Myocyte (in vitro differentiated cells): ENCODE results near the gene SERPINE1. TPM values are rescaled to one million over a fixed set of nuclear protein-coding genes. Genes with fewer than 3 reads are reported as not detected.

Experiments used
- DNase-seq: peaks from one replicate; pipeline ENCODE4 v3.0.0-alpha.2; 2012; ENCODE audit warnings: low read depth
- total RNA-seq: library from RNA; depleted of rRNA; stranded (reverse); fragments of >200 nt; gene quantifications from 2 replicates; pipeline ENCODE4 v1.2.3, GENCODE V29; 2014

The SERPINE1 gene
- total RNA-seq, 1 donor from 2014 or later = 26.6 TPM

DNA sequence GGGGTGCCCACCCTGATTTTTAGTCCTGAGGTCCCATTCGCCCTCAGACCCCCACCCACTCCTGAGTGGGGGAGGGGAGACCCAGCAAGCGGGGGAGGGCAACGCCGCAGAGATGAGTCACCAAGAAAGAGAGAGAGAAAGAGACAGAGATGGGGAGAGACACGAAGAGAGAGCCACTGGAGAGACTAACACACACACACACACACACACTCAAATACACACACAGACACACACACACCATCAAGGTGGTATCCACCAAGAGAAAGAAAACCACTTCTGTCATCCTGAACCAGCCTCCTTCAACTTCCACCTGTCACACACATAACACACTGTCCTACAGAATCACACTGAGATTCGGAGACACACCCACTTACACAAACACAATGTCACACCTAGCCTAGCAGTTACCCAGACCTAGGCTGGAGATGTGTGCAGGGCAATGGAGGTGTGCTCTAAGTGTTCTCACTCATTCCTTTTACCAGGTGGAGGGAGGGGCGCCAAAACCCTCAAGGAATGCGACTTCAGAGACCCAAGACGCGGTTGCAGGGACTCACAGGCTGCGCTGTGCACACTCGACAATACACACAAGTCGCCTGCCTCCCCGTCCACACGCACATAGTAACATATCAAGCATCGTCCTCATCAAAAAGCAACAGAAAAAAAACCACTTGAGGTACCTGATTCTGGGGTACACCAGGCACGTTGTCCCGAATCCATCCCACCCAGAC lies 42.4 kb downstream of the SERPINE1 start:
- DNase-seq = no peak

DNA sequence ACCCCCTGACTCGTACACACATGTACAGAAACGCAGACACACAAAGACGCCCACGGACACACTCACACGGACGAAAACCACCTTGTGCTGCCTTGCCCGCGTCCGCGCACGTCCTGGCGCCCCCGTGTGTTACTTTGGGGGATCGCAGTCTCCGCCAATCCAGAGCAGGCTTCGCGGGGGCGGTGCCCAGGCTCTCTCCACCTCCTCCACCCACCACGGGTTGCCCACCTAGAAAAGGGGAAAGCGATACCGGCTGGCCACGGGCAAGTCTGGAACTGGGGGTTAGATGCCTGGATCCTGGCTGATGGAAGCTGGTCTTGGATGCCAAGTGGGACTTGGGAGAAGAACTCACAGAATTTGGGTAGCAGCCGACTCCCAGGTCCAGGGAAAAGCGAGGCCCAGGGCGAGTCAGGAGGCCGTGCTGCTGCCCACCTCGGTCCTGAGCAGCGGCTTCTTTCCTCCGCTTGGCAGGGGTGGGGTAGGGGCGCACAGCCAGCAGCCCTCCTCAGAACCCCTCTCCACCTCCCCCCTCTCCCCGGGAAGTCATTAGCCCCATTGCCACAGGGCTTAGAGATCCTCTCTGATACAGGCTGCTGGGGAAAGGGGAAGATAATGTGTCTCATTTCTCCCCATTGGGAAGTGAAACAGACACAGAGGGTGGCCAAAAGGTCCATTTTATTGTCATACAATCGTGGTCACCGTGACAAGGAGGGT lies 43.1 kb downstream of the SERPINE1 start:
- DNase-seq = peak; percentile 66

DNA sequence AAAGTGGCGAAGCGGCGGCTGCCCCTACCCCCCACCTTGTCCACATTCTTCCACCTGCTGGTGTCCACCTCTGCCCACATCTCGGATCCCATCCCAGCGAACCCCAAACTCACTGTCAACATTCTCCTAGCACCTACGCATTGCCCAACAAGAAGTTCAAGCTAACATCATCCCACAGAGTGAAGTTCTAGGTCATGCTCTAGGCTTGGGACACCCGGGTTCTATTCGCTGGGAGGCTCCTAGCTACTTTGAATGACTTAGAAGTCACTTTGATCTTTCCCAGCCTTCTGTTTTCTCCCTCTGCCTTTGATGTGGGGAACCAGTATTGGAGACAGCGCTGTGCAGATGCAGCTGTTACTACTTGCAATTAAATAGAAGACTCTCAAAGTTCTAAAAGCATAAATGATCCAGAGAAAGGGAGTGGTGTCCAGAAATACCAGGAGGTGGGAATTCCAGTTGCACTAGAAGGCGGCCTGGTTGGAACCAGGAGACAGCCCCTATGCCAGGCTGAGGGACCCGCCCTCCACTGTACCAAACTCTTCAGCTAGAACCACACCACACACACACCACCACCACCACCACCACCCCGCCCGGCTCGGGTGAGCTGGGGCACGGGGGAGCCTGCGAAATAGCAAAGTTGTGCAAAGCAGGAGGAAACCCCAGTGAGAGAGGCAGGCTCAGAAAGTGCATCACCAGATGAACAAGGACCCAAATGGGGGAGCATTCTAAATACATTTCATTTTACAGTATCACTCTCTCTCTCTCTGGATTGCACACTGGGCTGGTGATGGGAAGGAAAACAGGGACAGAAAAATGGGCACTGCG lies 43.9 kb downstream of the SERPINE1 start:
- DNase-seq = peak; percentile 54

DNA sequence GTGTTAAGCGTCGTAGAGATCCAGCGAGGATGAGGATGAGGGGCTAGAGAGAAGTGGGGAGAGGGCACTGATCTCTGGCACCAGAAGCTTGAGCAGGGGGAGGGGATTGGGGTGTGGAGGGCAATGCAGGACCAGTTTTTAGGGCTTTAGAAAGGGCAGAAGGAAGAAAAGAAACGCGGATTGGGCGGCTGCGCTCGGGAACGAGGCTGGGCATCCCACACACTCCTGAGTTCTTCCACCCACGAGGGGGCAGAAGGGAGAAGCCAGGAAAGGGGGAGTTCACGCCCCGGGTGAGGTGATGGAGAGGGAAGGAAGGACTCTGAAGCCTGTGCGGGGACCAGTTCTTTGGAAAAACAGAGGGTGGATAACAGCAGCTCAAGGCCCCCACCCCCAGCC lies 44.5 kb downstream of the SERPINE1 start:
- no peak for DNase-seq

DNA sequence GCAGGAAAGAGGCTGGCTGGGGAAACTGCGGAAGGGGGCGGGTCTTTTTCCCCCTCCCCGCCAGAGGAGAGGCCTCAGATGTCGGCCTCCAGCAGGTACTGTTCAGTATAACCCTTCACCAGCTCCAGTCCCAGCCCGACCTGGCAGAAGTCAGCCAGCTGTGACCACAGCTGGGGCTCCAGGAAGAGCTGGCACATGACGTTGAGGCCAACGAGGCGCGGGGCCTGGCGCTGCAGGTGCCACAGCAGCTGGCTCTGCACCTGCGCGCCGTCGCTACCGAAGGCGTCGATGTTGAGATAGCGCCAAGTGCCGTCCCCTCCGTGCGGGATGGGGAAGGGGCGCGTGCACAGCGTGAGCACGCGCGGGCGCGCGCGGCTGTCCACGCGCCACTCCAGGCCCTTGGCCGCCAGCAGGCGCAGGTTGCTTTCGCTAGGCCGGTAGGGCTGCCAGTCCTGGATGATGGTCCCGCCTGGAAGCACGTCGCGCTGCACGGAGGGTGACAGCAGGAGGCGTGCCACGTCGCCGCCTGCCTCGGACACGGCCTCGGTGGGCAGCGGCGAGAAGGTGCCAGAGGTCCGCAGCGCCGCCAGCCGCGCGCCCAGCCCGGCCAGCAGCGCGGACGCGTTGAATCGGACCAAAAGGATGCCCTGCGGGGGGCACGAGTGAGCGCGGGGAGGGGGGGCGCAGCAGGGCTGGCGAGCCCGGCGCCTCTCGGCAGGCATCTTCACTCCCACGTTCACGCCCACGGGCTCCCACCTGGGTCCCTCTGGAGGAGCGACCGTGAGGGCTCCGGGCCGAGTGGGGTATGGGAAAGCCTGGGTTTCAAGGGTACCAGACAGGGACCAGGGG lies 45.3 kb downstream of the SERPINE1 start:
- no peak for DNase-seq

DNA sequence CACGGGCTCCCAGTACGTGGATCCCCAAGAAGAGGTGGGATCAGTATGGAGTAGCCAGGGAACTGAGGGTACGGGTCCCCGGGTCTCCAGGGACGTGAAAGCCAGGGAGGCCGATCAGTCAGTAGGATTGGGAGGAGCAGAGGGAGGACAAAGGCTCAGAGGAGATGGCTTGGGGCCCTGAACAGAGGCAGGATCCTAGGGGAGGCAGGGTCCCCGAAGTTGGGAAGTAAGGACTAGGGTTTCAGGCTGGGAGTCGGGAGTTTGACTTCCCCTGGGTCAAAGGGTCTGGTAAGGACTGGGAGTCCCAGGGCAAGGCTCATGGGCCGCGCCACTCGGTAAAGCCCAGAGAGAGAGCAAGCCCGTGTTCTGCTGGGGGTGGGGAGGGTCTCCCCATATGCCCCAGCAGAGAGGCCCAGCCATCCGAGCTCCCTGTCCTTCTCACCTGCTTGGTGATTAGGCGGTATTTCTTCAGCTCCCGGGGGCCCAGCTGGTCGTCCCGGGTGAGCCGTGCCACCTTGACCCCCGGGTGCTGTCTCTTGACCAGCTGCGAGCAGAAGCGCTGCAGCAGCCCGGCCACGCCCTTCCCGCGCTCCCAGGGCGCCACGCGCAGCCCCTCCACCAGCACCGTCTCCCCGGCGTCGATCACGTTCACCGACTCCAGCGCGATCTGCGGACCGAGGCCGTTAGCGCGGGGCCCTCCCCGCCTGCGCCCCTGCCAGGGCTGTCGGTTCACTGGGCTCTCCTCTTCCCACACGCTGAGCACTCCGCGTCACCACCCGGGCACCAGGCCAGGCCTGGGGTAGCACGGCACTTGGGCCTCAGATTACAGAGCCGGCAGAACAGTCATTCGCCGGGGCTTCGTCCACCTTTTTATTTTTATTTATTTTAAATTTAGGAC lies 46.2 kb downstream of the SERPINE1 start:
- DNase-seq = peak; percentile 91

DNA sequence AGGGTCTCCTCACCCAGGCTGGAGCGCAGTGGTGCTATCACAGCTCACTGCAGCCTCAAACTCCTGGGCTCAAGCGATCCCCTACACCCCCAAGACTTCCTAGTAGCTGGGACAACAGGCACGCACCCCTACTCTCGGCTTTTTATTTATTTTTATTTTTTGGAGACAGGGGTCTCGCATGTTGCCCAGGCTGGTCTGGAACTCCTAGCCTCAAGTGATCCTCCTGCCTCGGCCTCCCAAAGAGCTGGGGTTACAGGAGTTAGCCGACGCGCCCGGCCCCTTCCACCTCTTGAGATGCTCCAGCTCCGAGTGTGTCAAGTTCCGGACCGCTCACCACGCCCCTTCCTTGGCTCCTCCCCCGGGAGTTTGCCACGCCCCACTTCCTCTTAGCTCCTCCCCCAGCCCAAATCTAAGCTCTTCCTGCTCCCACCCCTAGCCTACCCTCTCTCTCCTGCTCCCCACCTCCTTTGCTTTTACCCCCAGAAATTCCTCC lies 46.9 kb downstream of the SERPINE1 start:
- peak; percentile 47 for DNase-seq

DNA sequence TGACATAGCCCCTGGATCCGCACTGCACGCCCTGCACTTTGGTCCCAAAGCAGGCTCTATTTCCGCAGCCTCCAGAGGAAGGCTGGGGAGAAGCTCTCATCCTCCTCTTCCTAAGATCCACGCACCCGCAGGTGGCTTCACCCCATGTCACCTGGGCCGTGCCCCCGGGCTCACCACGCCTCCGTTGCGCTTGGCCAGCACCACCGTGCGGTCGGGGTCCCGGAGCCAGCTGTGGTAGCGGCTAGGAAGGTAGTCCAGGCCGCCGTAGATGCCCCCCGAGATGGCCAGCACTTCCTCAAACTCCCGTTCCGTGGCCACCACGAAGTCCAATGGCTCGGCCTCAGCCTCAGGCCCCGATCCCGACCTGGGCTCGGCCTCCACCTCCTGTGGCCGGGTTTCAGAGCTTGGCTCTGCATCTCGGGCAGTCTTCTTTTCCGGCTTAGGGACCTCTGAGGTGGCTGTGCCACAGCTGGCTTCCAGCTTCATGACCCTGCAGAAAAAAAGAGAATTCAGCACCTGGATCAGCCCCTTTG lies 47.5 kb downstream of the SERPINE1 start:
- DNase-seq = no peak

DNA sequence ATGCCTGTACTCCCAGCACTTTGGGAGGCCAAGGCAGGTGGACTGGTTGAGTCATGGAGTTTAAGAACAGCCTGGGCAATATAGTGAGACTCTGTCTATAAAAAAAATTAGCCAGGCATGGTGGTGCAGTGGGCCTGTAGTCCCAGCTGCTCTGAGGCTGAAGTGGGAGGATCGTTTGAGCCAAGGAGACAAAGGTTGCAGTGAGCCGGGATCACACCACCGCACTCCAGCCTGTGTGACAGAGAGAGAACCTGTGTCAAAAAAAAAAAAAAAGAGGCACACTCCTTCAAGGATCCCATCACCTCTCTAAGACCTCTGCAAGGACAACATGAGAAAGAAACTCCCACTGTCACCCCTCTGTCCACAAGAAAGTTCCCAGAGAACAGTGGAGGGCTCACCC lies 48.8 kb downstream of the SERPINE1 start:
- DNase-seq = no peak

DNA sequence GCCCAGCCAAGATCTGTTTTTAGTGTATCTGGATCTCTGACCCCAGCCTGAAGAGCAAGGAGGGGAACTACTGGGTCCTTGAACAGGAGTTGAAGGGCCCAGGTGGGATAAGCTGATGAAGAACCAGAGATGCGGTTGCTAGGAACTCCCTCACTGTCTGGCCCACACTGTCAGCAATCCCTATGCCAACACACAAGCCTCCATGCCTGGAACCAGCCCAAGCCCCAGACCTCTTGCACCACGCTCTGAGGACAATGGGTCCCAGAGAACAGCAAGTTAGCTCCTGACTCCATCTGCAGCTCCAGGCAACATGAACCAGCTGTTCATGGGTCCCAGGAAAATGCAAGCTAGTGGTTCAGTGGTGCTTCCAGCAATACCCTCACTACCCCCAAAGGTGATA lies 50.7 kb downstream of the SERPINE1 start:
- DNase-seq = no peak

DNA sequence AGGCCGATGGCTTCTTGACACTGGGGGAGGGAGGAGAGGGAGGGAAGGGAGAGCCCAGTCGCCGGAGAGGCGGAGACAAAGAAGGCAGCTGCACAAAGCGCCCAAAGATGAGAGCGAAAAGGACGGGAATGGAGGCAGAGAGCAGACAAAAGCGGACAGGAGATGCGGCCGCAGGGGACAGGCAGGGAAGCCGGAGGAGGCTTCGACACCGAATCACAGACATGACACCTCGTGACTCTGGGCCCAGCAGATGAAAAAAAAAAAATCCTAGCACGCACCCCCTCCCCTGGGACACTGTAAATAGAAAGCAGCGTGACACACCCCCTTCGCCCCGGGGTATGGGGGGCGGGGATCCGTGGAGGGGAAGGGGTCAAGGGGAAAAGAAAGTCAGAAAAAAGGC lies 52.2 kb downstream of the SERPINE1 start:
- DNase-seq = peak; percentile 47

DNA sequence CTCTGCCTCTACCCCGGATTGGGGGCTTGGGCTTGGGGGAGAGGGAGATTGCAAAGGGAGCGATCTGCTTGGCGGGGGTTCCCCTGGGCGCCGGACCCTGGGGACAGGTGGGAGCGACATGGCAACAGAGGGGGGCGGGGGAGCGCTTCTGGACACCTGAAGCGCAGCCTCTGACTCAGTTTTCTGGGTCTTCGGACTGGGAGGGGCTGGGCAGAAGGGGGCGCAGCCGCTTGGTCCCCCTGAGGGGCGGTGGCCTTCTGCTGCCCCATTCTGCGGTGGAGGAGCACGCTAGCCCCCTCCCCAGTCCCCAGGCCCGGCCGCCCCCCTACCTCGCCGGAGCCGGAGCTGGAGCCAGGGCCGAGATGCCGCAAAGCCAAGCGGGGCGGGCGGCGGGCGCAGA lies 52.8 kb downstream of the SERPINE1 start:
- DNase-seq = no peak

DNA sequence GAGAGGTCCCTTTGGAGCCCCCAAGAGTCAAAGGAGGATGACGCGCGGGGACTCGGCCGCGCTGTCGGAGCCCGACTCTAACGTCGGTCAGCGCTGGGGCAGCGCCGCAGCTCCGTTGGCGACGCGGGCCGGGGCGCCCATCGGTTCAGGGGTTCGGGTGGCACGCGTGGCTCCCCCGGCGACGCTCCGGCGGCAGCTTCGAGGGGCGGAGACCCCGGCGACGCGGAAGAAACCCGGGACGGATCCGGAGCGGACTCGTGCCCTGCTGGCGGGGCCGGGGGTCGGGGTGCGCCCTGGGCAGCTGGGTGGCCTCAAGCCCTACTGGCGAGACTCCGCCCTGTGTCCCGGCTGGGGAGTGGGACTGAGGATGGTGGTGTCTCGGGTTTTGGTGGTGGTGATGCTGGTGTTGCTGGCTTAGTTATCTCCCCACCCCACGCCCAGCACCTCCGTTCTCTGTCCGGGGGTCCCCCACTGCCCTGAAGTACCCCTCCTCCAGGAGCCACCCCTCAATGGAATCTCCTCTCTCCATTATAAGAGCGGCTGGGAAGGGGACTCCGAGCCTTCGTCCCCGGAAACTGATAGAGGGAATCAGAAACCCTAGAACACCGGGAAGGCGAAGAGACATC lies 53.3 kb downstream of the SERPINE1 start, which contains the start of gene NAT16:
Gene NAT16 (minus strand): TSS at position 164 of the 626 bp plus-strand sequence. CDS start 5,486 bp downstream, outside the sequence.
- no peak for DNase-seq

DNA sequence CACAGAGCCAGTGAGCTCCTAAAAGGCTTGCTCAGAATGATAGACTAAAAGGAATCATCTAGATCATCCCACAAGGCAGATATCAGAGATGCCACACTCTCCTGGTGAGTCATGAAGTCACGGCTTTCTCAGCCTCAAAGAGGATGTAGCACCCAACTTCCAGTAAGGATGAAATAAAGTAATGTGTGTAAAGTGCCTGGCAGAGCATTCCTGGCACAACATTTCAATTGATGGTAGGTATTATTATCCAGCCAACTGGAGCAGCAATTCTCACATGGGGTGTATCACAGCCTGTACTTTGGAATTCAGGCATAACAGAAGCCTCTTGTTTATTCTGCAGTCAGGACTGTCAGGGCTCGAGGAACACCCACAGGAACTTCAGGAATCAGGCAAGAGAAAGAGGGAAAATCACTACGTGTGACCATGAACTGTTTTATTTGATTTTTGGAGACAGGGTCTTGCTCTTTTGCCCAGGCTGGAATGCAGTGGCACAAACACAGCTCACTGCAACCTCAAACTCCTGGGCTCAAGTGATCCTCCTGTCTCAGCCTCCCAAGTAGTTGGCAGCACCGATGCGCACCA lies 58.4 kb downstream of the SERPINE1 start:
- DNase-seq = peak; percentile 60

DNA sequence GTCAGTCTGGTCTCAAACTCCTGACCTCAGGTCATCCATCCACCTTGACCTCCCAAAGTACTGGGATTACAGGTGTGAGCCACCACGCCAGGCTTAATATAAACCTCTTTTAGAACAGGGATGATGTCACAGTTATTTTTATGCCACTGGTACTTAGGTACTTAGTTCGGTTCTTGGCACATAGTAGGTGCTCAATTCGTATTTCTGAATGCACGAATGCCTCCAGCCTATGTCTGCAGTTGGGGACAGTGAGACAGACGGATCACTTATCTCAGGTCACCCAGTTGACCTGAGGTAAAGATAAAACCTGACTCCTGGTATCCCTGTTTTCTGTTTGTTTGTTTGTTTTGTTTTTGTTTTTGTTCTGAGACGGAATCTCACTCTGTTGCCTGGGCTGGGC lies 59.3 kb downstream of the SERPINE1 start:
- DNase-seq = no peak

DNA sequence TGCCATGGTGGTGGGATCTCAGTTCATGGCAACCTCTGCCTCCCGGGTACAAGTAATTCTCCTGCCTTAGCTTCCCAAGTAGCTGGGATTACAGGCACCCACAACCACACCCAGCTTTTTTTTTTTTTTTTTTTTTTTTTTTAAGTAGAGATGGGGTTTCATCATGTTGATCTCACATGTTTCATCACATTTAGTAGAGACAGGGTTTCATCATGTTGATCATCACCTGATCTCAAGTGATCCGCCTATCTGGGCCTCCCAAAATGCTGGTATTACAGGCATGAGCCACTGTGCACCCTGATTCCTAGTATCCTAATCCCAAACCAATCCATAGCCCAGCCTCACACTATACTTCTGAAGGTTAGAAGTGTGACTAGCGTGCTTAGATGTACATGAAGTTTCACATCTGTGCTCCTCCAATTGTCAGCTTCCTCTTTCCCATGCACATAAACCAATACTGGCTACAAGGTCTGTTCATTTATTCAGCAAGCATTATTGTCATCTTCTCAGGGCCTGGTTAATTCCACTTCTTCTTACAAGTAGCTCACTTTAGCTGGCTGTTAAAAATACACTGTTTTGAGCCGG lies 60.0 kb downstream of the SERPINE1 start:
- no peak for DNase-seq
